ENCODE measurements around the gene ITFG2.

ITFG2 gene

DNA sequence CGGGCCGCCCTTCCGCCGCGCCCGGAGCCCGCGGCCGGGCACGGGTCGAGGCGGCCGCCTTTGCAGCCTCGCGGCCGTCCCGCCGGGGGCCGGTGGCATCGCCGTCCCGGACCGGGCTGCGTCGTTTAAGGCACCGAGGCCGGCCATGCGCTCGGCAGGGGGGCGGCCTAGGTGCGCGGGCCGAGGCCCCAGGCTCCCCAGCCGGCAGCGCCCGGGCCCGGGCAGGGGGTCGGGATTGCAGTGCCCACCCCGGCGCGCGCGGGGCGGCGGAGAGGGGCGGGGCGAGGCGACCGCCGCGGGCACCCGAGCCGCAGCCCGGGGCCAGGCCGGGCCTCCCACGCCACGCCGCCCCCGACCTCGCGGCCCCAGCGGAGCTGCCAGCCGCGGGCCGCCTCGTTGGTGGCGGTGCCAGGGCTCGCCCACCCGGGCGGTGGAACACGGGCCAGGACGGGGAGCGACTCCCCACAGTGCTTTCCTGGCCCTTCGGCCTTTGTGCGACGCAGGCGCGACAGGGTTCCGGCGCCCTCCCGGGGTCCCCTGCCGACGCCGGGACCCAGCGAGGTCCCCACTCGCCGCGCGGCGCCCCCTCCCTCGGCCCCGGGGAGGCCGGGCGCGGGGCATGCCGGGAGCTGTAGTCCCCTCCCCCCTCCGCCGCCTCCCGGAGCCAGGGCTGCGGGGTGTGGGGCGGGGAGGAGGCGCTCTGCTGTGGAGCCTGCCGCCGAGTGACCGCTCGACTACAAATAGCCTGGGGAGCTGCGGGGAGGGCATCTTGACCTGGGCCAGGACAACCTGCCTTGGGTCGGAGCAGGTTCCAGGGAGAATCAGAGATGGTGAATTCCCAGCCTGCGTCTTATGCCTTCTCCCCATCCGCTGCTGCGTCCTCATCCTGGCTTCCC lies 16.9 kb upstream of the ITFG2 start:
- in situ Hi-C loops (cut with MboI; ENCODE audit: low sequenced_read_pairs): no loop called here

DNA sequence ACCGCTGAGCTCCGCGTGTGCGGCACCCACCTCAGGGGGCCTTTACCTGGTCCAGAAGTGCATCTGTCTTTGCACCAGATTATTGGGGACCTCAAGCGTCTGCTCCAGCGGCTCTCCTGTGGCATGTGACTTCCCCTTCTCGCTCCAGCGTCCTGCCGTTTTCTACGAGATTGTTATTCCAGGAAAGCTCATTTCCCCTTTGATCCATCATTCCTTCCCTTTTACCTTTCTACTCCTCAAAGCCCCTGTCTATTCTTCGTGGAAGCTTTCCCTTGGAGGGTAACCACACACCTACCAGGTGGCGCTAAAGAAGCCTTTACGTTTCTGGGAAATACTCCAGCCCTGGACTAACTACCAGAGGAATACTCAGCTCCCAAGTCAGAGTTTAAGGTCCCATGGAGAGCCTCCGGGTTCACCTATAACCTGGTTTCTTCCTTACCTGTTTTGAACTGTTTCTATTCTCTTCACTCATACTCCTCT lies 16.2 kb upstream of the ITFG2 start:
- in situ Hi-C loops (cut with MboI; ENCODE audit: low sequenced_read_pairs): no loop called here

DNA sequence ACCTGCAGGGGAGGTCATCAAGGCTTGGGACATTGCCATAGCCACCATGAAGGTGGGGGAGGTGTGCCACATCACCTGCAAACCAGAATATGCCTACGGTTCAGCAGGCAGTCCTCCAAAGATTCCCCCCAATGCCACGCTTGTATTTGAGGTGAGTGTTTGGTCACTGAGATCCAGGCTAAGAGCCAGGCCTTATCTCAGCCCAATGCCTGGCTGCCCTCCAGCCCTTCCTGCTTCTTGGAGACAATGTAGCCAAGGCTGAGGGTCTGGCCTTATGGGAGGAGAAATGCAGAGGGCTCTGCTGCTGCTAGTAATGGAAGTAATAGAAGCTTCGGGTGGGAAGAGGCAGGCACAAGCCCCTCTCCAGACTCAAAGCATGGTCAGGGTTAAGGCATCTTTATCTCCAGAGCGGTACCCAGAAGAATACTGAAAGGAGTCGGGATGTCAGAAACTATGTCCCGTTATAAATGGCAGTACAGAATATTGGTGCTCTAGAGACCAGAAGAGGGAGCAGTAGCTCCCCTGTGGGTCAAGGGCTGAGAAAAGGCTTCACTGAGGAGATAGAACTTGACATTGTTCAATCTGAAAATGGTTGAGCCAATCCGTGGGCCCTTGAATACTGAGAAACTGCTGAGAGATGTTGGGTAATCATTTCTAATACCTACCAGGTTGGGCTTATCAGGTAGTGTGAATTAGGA lies 14.6 kb upstream of the ITFG2 start:
- in situ Hi-C loops (cut with MboI; ENCODE audit: low sequenced_read_pairs): no loop called here

DNA sequence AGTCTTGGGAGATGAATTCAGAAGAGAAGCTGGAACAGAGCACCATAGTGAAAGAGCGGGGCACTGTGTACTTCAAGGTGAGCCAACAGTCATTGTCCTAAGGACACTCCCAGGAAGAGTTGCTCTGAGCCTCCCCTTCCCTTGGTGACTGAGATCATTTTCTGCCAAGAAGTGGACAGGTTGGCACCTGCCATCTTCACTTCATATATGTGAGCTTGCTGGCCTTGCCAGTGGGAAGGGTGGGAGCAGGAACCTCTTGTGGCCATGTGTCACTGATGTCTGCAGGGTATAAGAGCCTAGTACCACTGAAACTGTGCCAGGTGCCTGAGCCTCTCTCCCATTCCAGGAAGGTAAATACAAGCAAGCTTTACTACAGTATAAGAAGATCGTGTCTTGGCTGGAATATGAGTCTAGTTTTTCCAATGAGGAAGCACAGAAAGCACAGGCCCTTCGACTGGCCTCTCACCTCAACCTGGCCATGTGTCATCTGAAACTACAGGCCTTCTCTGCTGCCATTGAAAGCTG lies 12.4 kb upstream of the ITFG2 start:
- in situ Hi-C loops (cut with MboI; ENCODE audit: low sequenced_read_pairs): no loop called here

DNA sequence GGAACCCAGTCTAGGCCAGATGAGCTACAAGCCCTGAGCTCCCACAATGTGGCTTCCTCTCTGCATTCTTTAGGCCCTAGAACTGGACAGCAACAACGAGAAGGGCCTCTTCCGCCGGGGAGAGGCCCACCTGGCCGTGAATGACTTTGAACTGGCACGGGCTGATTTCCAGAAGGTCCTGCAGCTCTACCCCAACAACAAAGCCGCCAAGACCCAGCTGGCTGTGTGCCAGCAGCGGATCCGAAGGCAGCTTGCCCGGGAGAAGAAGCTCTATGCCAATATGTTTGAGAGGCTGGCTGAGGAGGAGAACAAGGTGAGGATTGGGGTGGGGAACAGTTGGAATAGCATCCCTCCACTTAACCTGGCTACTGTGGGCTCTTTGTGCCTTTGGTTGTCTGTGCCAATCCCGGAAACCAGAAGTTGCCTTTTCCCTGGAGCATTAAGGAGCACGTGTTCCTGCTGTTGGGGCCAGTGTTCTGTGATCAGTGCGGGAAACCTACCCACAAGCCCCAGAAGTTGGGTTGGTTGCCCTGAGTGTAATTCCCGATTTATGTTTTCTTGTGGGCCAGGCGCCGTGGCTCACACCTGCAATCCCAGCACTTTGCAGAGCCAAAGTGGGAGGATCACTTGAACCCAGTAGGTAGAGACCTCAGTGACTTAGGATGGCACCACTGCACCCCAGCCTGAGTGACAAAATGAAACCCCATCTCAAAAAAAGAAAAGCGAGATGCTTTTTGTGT lies 11.3 kb upstream of the ITFG2 start:
- in situ Hi-C loops (cut with MboI; ENCODE audit: low sequenced_read_pairs): no loop called here

DNA sequence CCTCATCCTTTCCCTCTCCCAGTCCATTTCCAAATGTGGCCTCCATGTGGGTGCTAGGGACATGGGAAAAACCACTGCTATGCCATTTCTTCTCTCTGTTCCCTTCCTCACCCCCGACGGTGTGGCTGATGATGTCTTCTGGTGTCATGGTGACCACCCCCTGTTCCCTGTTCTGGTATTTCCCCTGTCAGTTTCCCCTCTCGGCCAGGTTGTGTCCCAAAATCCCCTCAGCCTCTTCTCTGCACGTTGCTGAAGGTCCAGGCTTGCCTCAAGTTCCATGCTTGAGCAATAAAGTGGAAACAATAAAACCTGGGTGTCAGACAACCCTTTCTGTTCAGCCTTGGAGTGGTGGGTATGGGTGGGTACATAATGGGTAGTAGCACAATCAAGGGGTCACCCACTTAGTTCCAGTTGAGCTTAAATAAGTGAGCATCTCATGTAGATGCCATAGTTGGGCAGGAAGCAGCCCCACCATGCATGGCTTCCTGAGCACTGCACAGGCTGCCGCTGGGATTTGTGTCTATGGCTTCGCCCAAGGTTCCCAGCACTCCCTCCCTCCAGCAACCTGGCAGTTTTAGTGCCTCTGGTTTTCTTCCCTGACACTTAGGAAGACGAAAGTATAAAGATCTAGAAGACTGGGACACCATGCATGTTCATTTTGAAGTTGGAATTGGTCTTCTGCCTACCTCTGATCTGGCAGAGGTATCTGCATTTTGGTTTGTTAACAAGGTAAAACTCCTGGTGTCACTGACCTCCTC lies 8.7 kb upstream of the ITFG2 start:
- in situ Hi-C loops (cut with MboI; ENCODE audit: low sequenced_read_pairs): no loop called here

DNA sequence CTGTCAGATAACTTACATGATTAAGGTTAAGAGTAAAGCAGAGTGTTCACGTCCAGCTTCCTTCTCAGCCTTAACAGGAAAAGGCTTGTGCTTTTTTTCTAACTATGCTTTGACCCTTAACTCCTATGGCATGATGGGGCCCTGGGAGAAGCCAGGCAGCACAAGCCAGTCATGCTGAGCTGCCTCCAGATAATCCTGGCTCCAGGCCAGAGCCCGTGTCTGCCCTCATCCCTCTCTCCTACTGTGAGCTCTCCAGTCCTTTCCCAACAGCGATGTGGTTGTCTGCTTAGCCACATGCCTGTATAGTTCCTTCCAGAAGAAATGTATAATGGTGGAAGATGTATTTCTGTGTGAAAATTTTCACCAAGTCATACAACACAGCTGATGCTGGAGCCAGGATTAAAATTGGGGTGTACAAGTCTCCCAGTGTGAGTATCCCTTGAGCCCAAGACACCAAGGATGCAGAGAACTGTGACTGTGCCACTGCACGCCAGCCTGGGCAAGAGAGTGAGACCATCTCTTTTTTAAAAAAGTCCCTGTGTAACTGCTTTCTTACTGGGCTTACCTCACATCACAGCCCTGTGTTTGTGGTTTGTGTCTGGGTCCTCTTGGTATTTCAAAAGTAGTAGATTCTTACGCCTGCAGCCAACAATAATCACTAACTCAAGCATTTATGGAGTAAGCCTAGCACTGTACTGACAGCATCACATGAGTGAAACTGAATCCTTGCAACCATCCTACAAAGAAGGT lies 7.9 kb upstream of the ITFG2 start:
- in situ Hi-C loops (cut with MboI; ENCODE audit: low sequenced_read_pairs): no loop called here

DNA sequence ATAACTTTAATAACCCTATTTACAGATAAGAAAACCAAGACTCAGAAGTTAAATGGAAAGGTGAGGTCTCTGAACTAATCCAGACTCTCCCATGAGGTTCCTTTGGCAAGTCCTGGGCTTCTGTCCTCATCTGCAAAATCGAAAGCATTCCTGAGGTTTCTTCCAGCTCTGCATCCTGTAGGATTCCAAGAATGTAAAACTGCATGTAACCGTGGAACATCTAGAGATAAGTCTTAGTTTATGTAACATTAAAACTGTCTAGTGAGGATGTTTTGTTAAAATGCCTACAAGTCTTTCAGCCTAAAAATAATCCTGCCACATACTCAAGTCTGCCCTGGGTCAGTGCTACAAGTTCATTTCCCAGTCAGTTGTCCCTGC lies 7.3 kb upstream of the ITFG2 start:
- in situ Hi-C loops (cut with MboI; ENCODE audit: low sequenced_read_pairs): no loop called here

DNA sequence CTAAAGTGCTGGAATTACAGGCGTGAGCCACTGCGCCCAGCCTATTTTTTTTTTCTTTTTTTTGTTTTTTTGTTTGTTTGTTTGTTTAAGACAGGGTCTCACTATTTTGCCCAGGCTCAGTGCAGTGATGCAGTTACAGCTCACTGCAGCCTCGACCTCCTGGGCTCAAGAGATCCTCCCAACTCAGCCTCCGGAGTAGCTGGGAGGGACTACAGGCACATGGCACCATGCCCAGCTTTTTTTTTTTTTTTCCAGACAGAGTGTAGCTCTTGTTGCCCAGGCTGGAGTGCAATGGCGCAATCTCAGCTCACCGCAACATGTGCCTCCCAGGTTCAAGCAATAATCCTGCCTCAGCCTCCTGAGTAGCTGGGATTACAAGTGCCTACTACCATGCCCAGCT lies 5.8 kb upstream of the ITFG2 start:
- in situ Hi-C loops (cut with MboI; ENCODE audit: low sequenced_read_pairs): no loop called here

DNA sequence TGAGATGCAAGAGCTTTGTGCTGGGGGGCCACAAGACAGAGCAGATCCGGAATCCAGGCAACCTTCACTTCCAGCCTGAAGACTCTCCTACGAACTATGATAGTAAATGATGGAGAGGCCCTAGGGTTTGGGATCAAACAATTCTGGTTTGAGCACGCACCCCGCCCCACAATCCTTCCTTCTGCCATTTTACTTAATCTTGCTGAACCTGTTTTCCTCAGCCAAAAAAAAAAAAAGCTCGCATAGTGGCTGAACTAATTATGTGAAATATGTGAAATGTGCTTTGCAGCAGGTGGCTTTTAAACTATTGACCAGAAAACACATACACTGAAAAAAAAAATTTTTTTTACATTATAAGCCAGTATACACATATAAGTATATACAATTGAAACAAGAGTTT lies 667 bp upstream of the ITFG2 start:
- in situ Hi-C loops (cut with MboI; ENCODE audit: low sequenced_read_pairs): no loop called here

DNA sequence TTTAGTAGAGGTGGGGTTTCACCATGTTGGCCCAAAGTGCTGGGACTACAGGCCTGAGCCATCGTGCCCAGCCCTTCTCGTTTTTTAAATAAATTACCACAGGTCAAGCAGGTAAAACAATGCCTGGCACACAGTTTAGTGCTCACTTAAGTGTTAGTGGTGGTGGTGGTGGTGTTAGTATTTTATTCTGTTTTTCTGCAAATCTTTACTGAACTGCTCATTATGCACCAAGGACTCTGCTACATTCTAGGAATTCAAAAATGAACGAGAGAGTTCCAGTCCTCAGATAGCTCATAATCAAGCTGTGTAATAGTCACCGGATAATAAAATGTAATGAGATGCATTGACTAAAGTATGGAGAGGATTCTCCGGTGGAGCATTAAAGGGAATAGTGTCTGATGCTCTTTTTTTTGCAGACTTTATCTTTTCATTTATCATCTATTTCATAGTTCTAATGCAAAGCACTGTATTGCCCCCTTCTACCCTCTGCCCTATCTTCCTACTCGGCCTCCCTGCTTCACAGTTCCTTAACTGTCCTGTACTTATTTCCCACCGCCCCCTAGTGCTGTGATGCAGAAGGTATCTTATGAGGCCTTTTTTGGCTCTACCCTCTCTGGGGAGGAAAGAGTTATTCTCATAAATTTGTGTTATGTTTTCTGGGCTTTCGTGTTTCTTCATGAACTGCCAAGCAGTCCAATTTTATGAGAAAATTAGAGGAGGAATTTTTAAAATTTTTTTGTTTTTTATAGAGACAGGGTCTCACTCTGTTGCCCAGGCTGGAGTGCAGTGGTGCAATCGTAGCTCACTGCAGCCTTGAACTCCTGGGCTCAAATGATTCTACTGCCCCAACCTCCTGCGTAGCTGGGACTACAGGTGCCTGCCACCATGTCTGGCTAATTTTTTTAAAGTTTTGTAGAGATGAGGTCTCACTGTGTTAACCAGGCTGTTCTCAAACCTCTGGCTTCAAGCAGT lies 1.0 kb downstream of the ITFG2 start:
- in situ Hi-C loops (cut with MboI; ENCODE audit: low sequenced_read_pairs): no loop called here

DNA sequence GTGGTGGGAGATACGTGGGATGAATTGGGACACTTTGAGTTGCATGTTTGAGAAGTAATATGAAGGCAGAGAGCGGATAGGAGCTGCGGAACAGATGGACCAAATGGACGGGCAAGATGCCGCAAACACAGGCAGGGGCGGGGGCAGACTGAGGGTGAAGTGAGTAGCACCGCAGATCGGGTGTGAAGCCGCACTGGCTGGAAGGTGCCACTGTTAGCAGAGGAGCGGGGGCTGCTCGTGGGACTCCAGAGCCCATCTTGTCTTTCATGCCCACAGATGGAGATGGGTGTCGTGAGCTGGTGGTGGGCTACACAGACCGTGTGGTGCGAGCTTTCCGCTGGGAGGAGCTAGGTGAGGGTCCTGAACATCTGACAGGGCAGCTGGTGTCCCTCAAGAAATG lies 7.3 kb downstream of the ITFG2 start:
- in situ Hi-C loops (cut with MboI; ENCODE audit: low sequenced_read_pairs): no loop called here

DNA sequence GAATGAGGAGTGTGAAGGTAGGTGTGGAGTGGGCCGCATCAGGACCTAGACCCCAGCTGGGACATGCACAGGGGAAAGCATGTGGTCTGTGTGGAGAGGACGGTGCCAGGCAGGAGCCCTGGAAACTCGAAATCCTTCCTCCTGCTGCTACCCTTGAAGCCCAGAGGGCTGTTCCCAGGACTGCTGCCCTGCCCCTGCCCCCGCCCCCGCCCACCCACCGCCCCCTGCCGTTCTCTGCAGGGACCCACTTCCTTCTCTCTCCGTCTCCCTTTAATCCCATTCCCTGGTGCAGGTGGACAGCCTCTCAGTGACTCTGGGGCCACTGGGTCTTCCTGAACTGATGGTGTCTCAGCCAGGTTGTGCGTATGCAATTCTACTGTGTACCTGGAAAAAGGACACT lies 8.0 kb downstream of the ITFG2 start:
- in situ Hi-C loops (cut with MboI; ENCODE audit: low sequenced_read_pairs): no loop called here

DNA sequence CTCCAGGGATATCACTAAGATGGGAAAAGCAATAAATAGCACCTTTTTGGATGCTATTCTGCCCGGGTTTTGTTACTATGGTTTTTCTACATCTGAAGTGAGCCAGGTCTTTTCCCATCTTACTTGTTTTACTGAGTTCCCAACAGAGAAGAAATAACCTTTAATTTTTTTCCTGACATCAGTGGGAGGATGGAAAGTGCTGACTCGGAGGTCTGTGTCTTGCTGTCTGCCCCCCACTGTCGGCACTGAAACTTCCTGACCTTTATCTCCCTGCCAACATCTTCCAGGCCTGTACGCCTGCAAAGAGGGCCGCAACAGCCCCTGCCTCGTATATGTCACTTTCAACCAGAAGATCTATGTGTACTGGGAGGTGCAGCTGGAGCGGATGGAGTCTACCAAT lies 11.0 kb downstream of the ITFG2 start:
- in situ Hi-C loops (cut with MboI; ENCODE audit: low sequenced_read_pairs): no loop called here

DNA sequence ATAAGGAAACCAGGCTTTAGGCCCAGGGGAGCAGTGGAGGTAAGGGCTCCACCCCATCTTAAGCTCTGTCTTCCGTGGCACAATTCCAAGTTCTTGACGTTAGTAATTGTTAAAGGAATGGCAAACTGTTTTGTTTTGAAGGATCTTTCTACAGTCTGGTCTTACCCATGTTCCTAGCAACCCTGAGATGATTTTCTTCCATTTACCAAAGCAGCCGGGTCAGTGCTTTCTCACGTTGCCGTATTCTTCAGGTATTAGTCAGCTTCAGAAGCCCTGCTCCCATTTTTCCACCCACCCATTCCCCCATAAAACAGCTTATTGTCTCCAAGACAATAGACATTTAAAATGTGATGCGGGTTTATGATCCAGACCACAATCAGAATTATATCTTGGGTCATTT lies 12.1 kb downstream of the ITFG2 start:
- in situ Hi-C loops (cut with MboI; ENCODE audit: low sequenced_read_pairs): no loop called here

DNA sequence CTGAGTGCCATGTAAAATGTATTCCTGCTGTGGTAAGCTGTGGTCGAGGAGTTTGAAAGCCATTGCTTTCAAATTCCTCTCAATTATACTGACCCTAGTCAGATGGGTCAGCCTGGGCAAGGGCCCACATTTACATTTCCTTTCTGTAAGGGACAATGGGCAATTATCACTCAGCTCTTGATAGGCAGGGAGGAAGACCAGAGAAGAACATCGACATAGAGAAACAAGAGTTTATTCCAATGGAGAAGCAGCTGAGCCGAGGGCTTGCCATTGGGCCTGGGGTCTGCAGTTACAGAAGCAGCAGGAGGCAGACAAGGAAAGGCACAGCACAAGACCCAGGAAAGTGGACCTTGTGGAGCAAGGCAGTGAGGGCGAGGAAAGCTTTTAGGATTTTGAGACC lies 12.7 kb downstream of the ITFG2 start:
- in situ Hi-C loops (cut with MboI; ENCODE audit: low sequenced_read_pairs): no loop called here

DNA sequence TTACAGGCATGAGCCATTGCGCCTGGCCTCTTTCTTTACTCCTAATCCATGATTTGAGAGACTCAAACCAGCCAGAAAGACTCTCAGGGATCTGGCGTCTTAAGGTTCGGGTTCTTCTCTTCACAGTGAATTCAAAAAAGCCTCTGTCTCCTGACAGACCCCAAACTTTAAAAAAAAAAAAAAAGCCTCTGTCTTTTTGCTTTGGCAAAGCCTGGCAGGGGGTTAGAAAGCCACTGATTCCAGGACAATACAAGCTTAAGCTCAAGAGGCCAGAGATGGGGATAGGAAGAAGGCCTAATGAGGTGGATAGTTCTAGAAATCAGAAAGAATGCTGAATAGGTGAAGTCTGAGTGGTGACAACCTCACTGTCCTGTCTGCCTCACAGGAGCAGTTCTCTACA lies 13.6 kb downstream of the ITFG2 start:
- in situ Hi-C loops (cut with MboI; ENCODE audit: low sequenced_read_pairs): no loop called here

DNA sequence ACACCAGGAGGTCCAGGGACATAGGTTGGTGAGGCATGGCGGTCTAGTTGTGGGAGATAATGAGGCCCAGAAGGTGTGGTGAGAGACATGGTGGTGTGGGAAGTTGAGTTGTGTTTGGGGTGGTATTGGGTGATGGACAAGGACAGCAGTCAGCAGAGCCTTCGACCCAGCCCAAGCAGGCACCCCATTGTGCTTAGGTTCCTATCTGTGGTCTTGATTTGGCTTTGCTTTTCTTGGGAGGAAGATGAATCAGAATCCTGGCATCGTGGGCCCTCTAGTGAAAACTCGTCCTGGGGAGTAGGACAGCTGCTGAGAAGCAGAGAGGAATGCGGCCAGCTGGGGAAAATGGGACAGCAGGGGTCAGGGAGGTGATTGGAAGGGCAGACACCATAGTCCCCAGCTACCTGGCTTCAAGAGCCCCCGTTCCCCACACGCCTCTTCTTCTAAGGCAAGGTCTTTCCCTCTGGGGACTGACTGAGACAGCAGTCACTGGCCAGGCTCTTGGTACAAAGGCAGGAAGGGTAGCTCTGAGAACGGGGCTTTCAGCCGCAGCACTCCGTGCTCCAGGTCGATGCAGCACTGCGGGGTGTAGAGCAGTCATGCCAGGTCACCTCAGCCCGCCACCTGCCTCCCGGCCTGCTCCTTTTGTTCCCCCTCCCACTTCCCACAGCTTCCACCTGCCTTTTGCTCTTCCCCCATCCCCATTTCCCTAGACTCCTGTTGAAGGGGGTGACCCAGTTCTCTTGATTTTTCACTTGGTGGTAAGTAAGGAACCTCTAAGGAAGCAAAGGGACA lies 14.4 kb downstream of the ITFG2 start:
- in situ Hi-C loops (cut with MboI; ENCODE audit: low sequenced_read_pairs): no loop called here

All from HL-60/S4 treated with retinoic acid at 250 ng/mL for 4 days and 3 days (cell line).